ENCODE measurements around the gene SLC8A2.

Gene SLC8A2, protein sequence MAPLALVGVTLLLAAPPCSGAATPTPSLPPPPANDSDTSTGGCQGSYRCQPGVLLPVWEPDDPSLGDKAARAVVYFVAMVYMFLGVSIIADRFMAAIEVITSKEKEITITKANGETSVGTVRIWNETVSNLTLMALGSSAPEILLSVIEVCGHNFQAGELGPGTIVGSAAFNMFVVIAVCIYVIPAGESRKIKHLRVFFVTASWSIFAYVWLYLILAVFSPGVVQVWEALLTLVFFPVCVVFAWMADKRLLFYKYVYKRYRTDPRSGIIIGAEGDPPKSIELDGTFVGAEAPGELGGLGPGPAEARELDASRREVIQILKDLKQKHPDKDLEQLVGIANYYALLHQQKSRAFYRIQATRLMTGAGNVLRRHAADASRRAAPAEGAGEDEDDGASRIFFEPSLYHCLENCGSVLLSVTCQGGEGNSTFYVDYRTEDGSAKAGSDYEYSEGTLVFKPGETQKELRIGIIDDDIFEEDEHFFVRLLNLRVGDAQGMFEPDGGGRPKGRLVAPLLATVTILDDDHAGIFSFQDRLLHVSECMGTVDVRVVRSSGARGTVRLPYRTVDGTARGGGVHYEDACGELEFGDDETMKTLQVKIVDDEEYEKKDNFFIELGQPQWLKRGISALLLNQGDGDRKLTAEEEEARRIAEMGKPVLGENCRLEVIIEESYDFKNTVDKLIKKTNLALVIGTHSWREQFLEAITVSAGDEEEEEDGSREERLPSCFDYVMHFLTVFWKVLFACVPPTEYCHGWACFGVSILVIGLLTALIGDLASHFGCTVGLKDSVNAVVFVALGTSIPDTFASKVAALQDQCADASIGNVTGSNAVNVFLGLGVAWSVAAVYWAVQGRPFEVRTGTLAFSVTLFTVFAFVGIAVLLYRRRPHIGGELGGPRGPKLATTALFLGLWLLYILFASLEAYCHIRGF

GRCh38 chr19:47471733-47472457 is at the start of gene SLC8A2:
TSS of gene SLC8A2 (minus strand) at chr19:47471893. CDS start at chr19:47466403, 5,490 bp downstream.
- peak; percentile 29 for DNase-seq

DNA sequence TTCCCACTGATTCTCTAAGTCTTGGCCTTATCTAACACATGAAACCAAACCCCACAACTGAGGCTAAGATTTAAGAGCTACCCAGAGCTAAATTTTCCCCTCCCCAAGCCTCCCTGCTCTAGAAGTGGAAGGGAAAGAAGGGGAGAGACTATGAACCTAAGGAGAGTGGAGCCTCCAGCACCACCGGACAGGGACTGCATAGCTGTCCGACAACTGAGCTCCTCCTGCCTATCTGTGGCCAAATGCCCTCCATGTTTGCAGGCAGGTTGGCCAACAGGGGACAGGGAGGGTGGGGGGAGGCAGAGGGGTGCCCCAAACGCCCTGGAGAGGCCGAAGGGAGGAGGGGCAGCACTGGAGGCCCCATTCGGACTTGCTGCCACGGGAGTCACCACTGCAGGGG is 49.1 kb upstream of the SLC8A2 start:
- no peak for DNase-seq

GRCh38 chr19:47520343-47520806 is 48.7 kb upstream of the SLC8A2 start:
- no peak for DNase-seq

GRCh38 chr19:47518854-47519253 is 47.2 kb upstream of the SLC8A2 start:
- no peak for DNase-seq

GRCh38 chr19:47518139-47518538 is 46.4 kb upstream of the SLC8A2 start:
- no peak for DNase-seq

DNA sequence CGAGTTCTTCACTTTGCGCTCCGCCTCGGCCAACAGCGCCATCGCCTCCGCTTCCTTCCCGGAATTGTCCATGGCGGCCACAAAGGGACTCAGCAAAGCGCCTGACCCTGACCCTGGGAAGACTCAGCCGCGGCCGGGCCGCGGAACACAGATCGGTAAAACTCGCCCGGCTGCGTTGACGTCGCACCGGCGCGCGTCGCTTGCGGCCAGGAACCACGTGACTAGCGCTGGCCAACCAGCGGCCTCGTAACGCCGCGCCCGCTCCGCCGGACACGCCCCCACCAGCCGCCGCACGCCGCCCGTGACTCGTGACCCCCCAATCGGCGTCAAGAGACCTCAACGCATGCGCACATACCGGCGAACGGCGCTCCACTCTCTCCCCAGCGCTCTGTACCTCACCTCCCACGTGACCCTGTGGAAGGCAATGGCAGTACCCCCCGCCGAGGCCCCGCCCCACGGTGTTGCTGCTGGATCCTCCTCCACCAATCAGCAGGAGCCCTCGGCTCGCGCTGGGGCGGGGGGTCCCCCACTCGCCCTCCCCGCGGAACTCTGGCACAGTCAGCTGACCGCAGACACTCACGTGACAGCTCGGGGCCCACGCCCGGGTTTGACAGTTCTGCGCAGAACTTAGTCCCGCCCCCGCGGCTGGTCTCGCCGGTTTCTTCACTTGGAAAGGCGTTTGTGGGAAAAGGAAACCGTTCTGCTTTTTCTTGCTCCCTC is 43.3 kb upstream of the SLC8A2 start, which contains the start of gene NAPA:
Gene NAPA (minus strand): TSS at position 195 of the 720 bp plus-strand sequence. CDS start 123 bp downstream, at position 72.
- DNase-seq: peak; percentile 98

DNA sequence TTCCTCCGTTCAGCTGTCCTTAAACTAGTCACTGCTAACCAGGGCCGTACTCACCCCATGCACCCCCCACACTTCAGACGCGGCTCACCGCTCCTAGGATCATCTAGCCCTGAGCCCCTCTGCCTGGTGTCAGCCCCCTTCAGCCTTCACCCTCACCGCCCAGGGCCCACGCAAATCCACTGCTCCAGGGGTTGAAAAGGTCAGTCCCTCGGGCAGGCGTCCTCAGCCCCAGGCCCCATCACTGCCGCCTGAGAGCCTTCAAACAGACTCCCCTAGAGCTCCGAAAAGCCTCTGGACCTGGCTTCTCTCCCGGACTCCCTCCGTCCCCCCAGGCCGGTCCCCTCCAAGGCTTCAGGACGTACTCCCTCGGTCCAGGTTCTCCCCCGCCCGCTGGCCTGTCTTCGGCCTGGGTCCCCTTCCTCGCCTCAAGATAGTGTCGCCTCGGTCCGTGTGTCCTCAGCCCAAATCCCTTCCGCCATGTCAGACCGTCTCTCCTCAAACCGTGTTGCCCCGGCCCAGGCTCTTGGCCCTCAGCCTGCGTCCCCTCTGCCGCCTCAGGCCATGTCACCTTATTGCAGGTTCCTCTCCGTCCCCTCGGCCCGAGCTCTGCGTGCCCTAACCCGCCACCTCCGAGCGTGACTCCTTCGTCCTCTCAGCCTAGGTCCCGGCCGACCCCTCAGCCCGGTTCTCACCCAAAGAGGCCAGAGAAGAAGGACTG is 42.6 kb upstream of the SLC8A2 start:
- no peak for DNase-seq

DNA sequence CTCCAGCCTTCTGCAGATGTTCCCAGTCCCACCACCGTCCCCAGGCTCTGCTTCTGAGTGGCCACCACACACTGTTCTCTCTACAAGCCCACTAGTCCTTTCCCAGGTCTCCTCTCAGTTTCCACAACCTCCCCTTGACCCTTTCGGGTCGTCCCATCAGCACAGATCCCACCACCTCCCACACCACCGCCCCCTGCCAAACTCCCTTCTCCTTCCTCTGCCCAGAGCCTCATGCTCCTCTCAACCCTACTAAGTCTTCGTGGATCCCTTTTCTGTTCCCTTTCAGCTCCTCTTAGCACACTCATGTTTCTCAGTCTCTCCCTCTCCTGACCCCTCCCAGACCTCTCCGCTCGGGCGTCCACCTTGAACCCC is 41.2 kb upstream of the SLC8A2 start:
- no peak for DNase-seq

DNA sequence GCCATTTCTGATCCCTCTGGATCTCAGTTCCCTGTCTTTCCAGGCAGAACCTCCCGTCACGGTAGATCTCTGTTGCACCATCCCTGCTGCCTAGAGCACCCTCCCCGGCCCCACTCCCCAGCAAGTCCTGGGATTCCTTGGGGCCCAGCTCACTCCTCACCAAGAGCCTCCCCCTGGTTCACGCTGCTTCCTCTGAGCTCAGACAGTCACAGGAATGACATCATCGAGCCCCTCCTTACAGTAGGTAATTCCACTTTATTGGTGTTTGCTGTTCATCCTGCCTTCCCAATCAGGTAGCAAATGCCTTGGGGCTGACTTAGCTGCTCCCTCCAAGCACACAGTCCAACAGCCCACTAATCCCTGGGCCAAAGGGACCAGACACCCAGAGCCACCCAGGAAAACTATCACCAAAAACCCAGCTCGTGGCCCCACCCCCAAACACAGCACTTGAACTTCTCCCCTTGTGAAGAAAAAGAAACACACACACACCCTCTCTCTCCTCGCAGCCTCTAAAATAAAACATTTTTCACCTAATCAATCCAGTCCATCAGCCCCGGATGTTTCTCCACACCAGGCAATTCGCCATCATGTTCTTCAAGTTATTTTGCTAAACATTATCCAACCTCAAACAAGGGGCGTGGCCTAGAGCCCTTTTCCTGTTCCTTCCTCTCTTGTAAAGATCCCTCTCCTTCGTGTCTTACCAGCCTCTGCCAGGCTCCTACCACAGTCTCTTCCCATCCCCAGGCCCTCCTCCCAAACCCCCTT is 40.7 kb upstream of the SLC8A2 start:
- no peak for DNase-seq

DNA sequence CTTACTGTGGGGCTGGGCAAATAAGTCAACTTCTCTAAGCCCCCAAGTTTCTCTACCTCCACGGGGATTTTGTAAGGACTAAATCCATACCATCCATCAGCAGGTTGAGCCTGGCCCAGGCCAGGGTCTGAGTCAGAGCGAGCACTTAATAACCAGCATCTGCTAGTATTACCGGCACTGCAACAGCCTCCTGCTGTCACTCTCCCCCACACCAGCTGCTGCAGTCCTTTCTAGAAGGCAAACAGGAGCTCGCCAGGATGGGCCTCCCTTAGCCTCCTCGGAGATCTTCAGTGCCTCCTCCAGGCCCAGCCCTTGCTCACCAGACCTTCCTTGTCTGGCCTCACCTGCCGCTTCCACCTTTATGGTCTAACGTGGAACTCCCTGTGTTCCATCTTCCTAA is 40.0 kb upstream of the SLC8A2 start:
- no peak for DNase-seq

DNA sequence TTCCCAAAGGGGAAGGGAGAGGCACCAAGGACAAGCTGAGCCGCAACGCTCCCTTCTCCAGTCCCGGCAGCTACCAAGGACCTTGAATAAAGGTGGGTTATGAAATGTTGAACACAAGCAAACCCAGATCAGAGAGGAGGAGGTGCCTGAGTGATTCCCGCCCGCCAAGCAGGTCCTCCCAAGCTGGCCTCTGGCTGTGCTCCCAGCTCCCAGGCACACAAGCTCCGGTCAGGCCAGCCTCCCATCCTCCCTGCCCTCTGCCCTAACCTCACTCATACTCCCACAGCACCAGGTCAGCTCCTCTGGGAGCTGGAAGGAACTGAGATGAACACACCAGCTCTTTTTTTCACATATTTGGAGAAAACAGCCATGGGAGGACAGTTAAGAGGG is 39.4 kb upstream of the SLC8A2 start:
- no peak for DNase-seq

GRCh38 chr19:47510516-47511127 is 38.9 kb upstream of the SLC8A2 start:
- DNase-seq: no peak

DNA sequence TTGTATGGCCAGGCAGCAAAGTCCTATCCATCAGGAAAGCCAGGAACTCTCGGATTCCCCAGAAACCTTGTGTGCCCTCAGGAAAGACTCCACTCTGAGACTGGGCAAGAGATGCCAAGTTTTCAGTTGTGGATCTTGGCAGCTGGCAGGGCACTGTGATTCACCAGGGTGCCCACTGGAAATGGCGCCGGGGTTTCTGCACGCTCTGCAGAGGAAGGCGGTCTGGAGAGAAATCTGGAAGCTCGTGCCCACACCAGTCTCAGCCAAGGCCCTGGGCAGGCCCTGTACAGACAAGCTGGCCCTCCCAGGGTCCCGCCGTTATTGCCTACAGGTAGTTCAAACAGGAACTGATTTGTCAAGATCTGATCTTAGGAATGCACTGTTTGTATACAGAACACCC is 38.3 kb upstream of the SLC8A2 start:
- DNase-seq: no peak

DNA sequence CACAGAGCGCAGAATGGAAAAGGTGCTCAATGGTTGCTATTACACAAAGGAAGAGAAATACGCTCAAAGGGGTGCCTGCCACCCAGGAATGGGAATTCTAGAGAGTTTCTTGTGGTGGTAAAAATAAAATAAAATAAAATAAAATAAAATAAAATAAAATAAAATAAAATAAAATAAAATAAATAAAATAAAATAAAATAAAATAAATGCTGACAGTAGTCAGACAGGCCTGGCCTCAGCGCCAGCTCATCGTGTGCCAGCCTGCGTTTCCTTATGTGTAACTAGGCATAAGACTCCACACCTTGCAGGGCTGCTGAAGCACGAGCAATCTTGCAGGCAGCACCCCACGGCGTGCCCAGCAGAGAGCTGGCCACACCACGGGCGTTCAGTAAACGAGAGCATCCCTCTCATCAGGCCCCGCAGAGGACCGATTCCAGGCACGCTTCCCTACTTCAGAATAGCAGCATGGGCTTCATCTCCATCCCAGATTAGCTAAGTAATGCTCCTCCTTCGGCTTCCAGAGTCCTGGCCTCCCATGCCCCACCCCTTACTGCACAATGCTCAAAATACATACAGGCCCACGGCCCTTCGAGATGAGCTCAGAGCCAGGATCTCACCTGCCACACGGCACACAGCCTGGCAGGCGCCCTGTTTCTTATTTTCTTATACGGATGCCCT is 37.6 kb upstream of the SLC8A2 start:
- DNase-seq: no peak

DNA sequence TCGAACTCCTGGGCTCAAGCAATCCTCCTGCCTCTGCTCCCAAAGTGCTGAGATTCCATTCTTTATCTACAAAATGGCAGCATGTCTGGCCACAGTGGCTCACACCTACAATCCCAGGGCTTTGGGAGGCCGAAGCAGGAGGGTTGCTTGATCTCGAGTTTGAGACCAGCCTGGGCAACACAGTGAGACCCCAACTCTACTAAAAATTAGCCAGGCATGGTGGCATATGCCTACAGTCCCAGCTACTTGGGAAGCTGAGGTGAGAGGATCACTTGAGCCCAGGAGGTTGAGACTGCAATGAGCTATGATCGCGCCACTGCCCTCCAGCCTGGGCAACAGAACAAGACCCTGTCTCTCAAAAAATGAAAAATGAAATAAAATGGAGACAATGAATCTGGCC is 37.0 kb upstream of the SLC8A2 start:
- DNase-seq: no peak

GRCh38 chr19:47507924-47508553 is 36.3 kb upstream of the SLC8A2 start:
- no peak for DNase-seq

DNA sequence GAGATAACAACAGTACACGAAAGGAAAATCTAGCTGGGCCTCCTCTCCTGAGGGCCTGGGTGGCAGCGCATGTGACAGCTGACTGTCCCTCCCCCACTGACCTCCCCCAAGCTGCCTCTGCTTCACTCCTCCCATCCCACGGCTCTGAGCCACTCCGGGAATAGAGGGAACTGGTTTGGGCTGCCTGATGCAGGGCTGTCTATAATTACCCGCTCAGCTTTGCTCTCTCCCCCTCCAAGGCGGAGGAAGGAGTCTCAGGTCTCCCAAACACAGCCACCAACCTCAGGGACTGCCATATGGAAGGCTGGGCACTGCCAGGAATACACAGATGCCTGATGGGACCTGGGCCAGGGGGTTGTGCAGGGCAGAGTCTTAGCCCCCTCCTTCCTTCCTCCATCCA is 35.3 kb upstream of the SLC8A2 start:
- no peak for DNase-seq

DNA sequence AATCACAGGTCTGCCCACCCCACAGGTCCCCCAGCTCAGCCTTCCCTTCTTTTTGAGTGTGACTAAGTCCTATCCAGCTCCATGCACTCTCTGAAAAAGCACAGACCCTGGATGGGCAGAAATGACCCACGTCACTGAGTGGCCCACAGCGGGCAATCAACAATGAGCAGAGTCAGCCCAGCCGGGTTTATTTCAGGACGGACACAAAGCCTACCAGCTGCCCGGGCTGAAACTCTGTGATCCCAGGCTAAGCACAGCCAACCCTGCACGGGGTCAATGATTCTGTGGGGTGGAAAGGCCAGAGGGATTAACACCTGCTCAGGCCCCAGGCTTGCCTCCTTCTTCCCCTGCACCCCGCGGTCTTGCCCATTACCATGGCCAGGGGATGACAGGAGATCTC is 34.8 kb upstream of the SLC8A2 start:
- no peak for DNase-seq

DNA sequence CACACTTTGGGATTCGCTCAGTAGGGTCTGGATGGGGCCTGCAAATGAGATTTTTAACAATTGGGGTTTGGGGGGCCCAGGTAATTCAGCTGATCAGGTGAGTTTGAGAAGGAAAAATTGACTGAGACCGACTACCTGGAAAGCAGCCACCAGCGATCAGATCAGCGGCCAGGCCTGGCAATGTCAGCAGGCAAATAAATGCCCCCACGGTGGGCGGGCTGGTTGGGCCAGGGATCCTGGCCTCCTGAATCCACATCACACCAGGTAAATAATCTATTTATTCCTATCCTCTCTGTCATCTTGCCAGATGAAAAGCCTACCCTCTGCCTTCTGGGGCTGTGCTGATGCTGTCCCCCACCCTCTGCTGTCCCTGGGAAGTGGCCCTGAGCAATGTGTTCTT is 33.8 kb upstream of the SLC8A2 start:
- DNase-seq: no peak

GRCh38 chr19:47503826-47504150 is 32.1 kb upstream of the SLC8A2 start:
- no peak for DNase-seq
